Measurements from ENCODE around the gene C5orf52.

C5orf52 gene

DNA sequence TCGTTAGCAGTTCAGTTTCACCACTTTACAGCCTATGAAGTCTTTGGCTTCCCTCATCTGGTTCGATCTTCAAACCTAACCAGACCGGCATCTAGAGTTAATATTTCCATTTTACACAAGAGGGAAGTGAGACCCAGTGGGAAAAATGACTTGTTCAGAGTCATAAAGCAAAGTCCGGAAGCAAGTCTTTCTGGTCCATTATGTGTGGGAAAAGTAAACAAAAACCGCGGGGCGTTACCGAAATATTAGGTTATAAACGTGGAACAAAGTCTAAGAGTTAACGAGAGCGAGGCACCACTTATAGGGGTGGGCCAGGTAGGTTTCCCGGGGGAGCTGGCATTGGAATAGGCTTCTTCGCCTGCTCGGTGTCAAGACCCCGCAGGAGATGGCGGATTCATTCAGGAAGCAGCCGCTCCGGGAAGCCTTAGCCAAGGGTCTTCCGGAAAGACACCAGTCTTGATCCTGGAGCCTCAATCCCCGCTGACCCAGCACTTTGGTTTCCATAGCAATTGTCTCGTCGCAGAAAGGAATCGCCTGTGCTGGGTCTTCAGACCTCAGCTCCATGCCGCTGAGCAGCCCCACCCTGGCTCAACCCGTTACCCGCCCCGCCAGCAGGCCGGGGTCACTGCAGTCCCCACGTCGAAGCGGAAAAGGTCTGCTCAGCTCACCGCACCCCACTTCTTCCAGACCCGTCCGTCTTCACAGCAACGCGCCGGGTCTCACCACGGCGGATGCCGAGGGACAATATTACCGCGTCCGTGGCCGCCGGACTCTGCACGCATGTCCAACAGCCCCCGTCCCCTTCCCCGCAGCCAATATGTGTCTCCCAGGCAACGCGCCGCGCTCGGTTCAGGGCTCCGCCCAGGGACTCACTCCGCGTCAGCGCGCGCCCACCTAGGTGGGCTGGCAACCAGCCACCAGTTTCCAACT, at the start of gene C5orf52:
C5orf52 (plus strand) TSS at position 872 of the 930 bp plus-strand sequence. CDS start 82 bp downstream, outside the sequence.
- H3K4me1 Mint-ChIP-seq, result peaks cover 28% of the 10 kb centered on the region
- H3K36me3 Mint-ChIP-seq, result no peaks in the 10 kb centered on the region
- DNase-seq (ENCODE audit: low spot score in 2 of 2), result peak in 1 of 2 donors; percentile 62
- peak; percentile 60 for ATAC-seq
- peak within 1 kb of the TSS; percentile 93 for H3K4me3 Mint-ChIP-seq
- peak within 1 kb of the TSS; percentile 94 for H3K27ac Mint-ChIP-seq
- no peaks in the 10 kb centered on the region for H3K9me3 Mint-ChIP-seq

- ATAC-seq (no peak), DNase-seq (ENCODE audit: low spot score in 2 of 2) (no peak)
- Mint-ChIP-seq H3K9me3 (no peaks in the 10 kb centered on the region), H3K36me3 (no peaks in the 10 kb centered on the region), H3K4me3 (no peak overlapping the region), H3K27ac (no peak overlapping the region), H3K4me1 (no peaks in the 10 kb centered on the region)
Observed at GRCh38 chr5:157624144-157624543, 47.2 kb upstream of the C5orf52 start.

DNA sequence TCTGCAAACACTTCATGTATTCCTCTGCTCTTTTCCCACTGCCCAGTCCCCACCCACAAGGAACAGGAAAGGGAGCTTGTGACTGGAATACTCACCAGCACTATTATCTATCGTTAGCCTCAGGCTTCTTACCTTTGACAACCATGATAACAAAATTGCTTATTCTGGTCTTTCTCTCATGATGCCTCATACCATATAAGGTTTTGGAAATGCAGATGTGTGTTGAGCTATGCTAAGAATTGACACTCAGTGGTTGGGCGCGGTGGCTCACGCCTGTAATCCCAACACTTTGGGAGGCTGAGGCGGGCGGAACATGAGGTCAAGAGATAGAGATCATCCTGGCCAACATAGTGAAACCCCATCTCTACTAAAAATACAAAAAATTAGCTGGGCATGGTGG, 44.5 kb upstream of the C5orf52 start:
- Mint-ChIP-seq H3K27ac (no peak overlapping the region), H3K4me1 (no peaks in the 10 kb centered on the region), H3K4me3 (no peak overlapping the region), H3K9me3 (no peaks in the 10 kb centered on the region), H3K36me3 (no peaks in the 10 kb centered on the region)
- ATAC-seq, result no peak
- no peak for DNase-seq (ENCODE audit: low spot score in 2 of 2)

- no peaks in the 10 kb centered on the region for H3K4me1 Mint-ChIP-seq
- no peaks in the 10 kb centered on the region for H3K36me3 Mint-ChIP-seq
- ATAC-seq (no peak), DNase-seq (ENCODE audit: low spot score in 2 of 2) (no peak)
- no peaks in the 10 kb centered on the region for H3K9me3 Mint-ChIP-seq
- H3K4me3 Mint-ChIP-seq, result no peak overlapping the region
- no peak overlapping the region for H3K27ac Mint-ChIP-seq
Observed at GRCh38 chr5:157630341-157630740, 41.0 kb upstream of the C5orf52 start.

GRCh38 chr5:157640406-157641066, 30.8 kb upstream of the C5orf52 start:
- H3K9me3 Mint-ChIP-seq, result no peaks in the 10 kb centered on the region
- H3K4me3 Mint-ChIP-seq, result no peak overlapping the region
- ATAC-seq (no peak), DNase-seq (ENCODE audit: low spot score in 2 of 2) (no peak)
- H3K27ac Mint-ChIP-seq, result no peak overlapping the region
- H3K36me3 Mint-ChIP-seq, result no peaks in the 10 kb centered on the region
- no peaks in the 10 kb centered on the region for H3K4me1 Mint-ChIP-seq

GRCh38 chr5:157648275-157648990, 22.9 kb upstream of the C5orf52 start:
- Mint-ChIP-seq H3K4me1 (peaks cover 13% of the 10 kb centered on the region), H3K27ac (no peak overlapping the region), H3K4me3 (no peak overlapping the region), H3K36me3 (no peaks in the 10 kb centered on the region), H3K9me3 (peaks cover 4% of the 10 kb centered on the region)
- no peak for ATAC-seq
- no peak for DNase-seq (ENCODE audit: low spot score in 2 of 2)

- Mint-ChIP-seq H3K27ac (no peak overlapping the region), H3K9me3 (peaks cover 6% of the 10 kb centered on the region), H3K4me1 (peaks cover 13% of the 10 kb centered on the region), H3K36me3 (no peaks in the 10 kb centered on the region), H3K4me3 (no peak overlapping the region)
- ATAC-seq (no peak), DNase-seq (ENCODE audit: low spot score in 2 of 2) (no peak)
Observed at GRCh38 chr5:157649101-157649500, 22.2 kb upstream of the C5orf52 start.

- Mint-ChIP-seq H3K36me3 (no peaks in the 10 kb centered on the region), H3K9me3 (peaks cover 6% of the 10 kb centered on the region), H3K4me3 (peak overlapping the region; percentile 72), H3K27ac (peak overlapping the region; percentile 77), H3K4me1 (peaks cover 13% of the 10 kb centered on the region)
- ATAC-seq, result no peak
- DNase-seq (ENCODE audit: low spot score in 2 of 2), result no peak
Observed at GRCh38 chr5:157650991-157651611, 20.2 kb upstream of the C5orf52 start.

GRCh38 chr5:157651623-157652376, 19.5 kb upstream of the C5orf52 start:
- Mint-ChIP-seq H3K9me3 (peaks cover 11% of the 10 kb centered on the region), H3K27ac (peak overlapping the region; percentile 77), H3K36me3 (no peaks in the 10 kb centered on the region), H3K4me3 (peak overlapping the region; percentile 72), H3K4me1 (peaks cover 13% of the 10 kb centered on the region)
- DNase-seq (ENCODE audit: low spot score in 2 of 2) (peak; percentile 54 to 82), ATAC-seq (peak; percentile 99)

DNA sequence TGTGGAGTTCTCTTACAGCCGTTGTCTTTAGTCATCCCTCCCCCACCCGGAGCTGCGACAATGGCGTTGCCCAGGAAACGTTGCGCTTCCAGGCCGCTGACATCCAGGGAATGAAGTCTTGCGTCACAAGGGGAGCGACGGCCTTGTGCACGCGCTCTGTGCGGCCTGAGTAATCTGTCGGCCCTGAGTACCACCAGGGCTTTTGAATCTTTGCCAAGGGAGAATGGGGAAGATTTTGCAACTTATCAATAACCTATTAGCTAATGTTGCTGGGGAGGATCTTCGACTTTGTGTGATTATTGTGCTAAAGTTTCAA, 19.0 kb upstream of the C5orf52 start, which contains the start of gene SOX30:
SOX30 (minus strand) TSS at position 62 of the 316 bp plus-strand sequence. CDS start 360 bp downstream, outside the sequence.
- H3K4me1 Mint-ChIP-seq, result peaks cover 13% of the 10 kb centered on the region
- H3K27ac Mint-ChIP-seq, result peak within 1 kb of the TSS; percentile 77
- ATAC-seq (no peak), DNase-seq (ENCODE audit: low spot score in 2 of 2) (no peak)
- peak within 1 kb of the TSS; percentile 72 for H3K4me3 Mint-ChIP-seq
- no peaks in the 10 kb centered on the region for H3K36me3 Mint-ChIP-seq
- peaks cover 11% of the 10 kb centered on the region for H3K9me3 Mint-ChIP-seq

- Mint-ChIP-seq H3K4me1 (peaks cover under 1% of the 10 kb centered on the region), H3K27ac (no peak overlapping the region), H3K4me3 (no peak overlapping the region), H3K9me3 (peaks cover 13% of the 10 kb centered on the region), H3K36me3 (no peaks in the 10 kb centered on the region)
- DNase-seq (ENCODE audit: low spot score in 2 of 2) (no peak), ATAC-seq (no peak)
Observed at GRCh38 chr5:157657516-157657915, 13.8 kb upstream of the C5orf52 start.

- H3K36me3 Mint-ChIP-seq, result no peaks in the 10 kb centered on the region
- H3K4me3 Mint-ChIP-seq, result no peak overlapping the region
- H3K4me1 Mint-ChIP-seq, result no peaks in the 10 kb centered on the region
- peaks cover 6% of the 10 kb centered on the region for H3K9me3 Mint-ChIP-seq
- ATAC-seq (no peak), DNase-seq (ENCODE audit: low spot score in 2 of 2) (no peak)
- H3K27ac Mint-ChIP-seq, result no peak overlapping the region
Observed at GRCh38 chr5:157658893-157659292, 12.4 kb upstream of the C5orf52 start.

GRCh38 chr5:157659868-157660660, 11.3 kb upstream of the C5orf52 start:
- no peak overlapping the region for H3K4me3 Mint-ChIP-seq
- ATAC-seq (no peak), DNase-seq (ENCODE audit: low spot score in 2 of 2) (no peak)
- H3K9me3 Mint-ChIP-seq, result peaks cover 6% of the 10 kb centered on the region
- H3K4me1 Mint-ChIP-seq, result no peaks in the 10 kb centered on the region
- H3K36me3 Mint-ChIP-seq, result no peaks in the 10 kb centered on the region
- no peak overlapping the region for H3K27ac Mint-ChIP-seq

Measured in stimulated activated effector memory CD8-positive, alpha-beta T cell treated with anti-CD3 and anti-CD28 coated beads, Interleukin-12 subunit alpha, Interleukin-12 subunit beta, amount 100 ng/mL, for 72 hours (primary cell).